CD4-positive, alpha-beta T cell treated with Interleukin-6 for 4 hours (primary cell): ENCODE results near the gene PABPN1L.

Source experiments
- DNase-seq: peaks from one replicate; pipeline ENCODE4 v3.0.0-alpha.2; 2020; ENCODE audit warnings: mixed read lengths

PABPN1L gene

GRCh38 chr16:88866151-88866920 is at the start of gene PABPN1L:
PABPN1L (minus strand) TSS chr16:88866660; CDS start chr16:88866606, 54 bp downstream.
- DNase-seq: no peak

- DNase-seq: no peak
Measured at GRCh38 chr16:88915639-88916327, 49.3 kb upstream of the PABPN1L start.

- no peak for DNase-seq
Measured at GRCh38 chr16:88914750-88915368, 48.4 kb upstream of the PABPN1L start.

GRCh38 chr16:88913870-88914269 is 47.4 kb upstream of the PABPN1L start:
- no peak for DNase-seq

GRCh38 chr16:88913001-88913612 is 46.6 kb upstream of the PABPN1L start:
- no peak for DNase-seq

GRCh38 chr16:88912556-88912955 is 46.1 kb upstream of the PABPN1L start:
- DNase-seq: no peak

- DNase-seq: no peak
Measured at GRCh38 chr16:88911946-88912310, 45.5 kb upstream of the PABPN1L start.

GRCh38 chr16:88911136-88911945 is 44.9 kb upstream of the PABPN1L start:
- DNase-seq: no peak

- DNase-seq: no peak
Measured at GRCh38 chr16:88910284-88911135, 44.0 kb upstream of the PABPN1L start.

- DNase-seq: no peak
Measured at GRCh38 chr16:88909431-88910210, 43.2 kb upstream of the PABPN1L start.

GRCh38 chr16:88908307-88908706 is 41.8 kb upstream of the PABPN1L start:
- no peak for DNase-seq

- DNase-seq: no peak
Measured at GRCh38 chr16:88907768-88908167, 41.3 kb upstream of the PABPN1L start.

GRCh38 chr16:88906535-88907105 is 40.2 kb upstream of the PABPN1L start:
- DNase-seq: no peak

- no peak for DNase-seq
Measured at GRCh38 chr16:88906020-88906419, 39.6 kb upstream of the PABPN1L start.

- DNase-seq: no peak
Measured at GRCh38 chr16:88905563-88905962, 39.1 kb upstream of the PABPN1L start.

GRCh38 chr16:88904676-88905365 is 38.4 kb upstream of the PABPN1L start:
- DNase-seq: no peak

GRCh38 chr16:88903267-88903666 is 36.8 kb upstream of the PABPN1L start:
- no peak for DNase-seq

- no peak for DNase-seq
Measured at GRCh38 chr16:88902744-88903143, 36.3 kb upstream of the PABPN1L start.

GRCh38 chr16:88901718-88902337 is 35.4 kb upstream of the PABPN1L start:
- DNase-seq: no peak
